ENCODE measurements around the gene CARM1. TPM values are rescaled to one million over a fixed set of nuclear protein-coding genes. Genes with fewer than 3 reads are reported as not detected.

The CARM1 gene
- total RNA-seq, 2 donors from 2014 or later: 15.3 to 19.8 TPM

Small RNAs within 50 kb of the gene (microRNA-seq; reads per million reads assigned to microRNA genes)
- gene MIR6793 (ENCODE audit: borderline number of aligned reads in 2 of 2, borderline replicate concordance in 1 of 2): 0 to 2.1 reads per million in 2 donors

Other genes starting within 250 kb of the CARM1 start
- 10 to 100 TPM; 91.3 to 96.2 TPM for gene SLC44A2, start 246.0 kb upstream of the CARM1 start, total RNA-seq
- gene ILF3, start 217.2 kb upstream of the CARM1 start, total RNA-seq: 10 to 100 TPM; 59.2 to 75.1 TPM
- 10 to 100 TPM; 15.2 to 15.8 TPM for gene QTRT1, start 170.1 kb upstream of the CARM1 start, total RNA-seq
- gene DNM2, start 153.5 kb upstream of the CARM1 start, total RNA-seq: 100 to 1,000 TPM; 111 to 144 TPM
- gene TMED1, start 35.3 kb upstream of the CARM1 start, total RNA-seq: 10 to 100 TPM; 39.3 to 50.9 TPM
- gene C19orf38, start 23.1 kb upstream of the CARM1 start, total RNA-seq: 1 to 10 TPM in 1 of 2 donors, not detected in 1; 1.5 TPM
- gene YIPF2, start 57.1 kb downstream of the CARM1 start, total RNA-seq: 10 to 100 TPM; 23.4 to 34.3 TPM
- gene TIMM29, start 57.3 kb downstream of the CARM1 start, total RNA-seq: 10 to 100 TPM; 16.5 to 22.0 TPM
- 10 to 100 TPM; 29.9 to 41.7 TPM for gene SMARCA4, start 89.5 kb downstream of the CARM1 start, total RNA-seq
- 10 to 100 TPM; 13.8 to 15.9 TPM for gene LDLR, start 217.9 kb downstream of the CARM1 start, total RNA-seq